ENCODE results near the gene SETBP1.

The SETBP1 gene

GRCh38 chr18:45049578-45050319 is 369.1 kb downstream of the SETBP1 start:
- no peak for DNase-seq

GRCh38 chr18:45050712-45051601 is 370.3 kb downstream of the SETBP1 start:
- peak; percentile 9 for DNase-seq

- DNase-seq: no peak
These were observed 373.9 kb downstream of the SETBP1 start for GRCh38 chr18:45054636-45055035.

GRCh38 chr18:45055811-45056210 is 375.1 kb downstream of the SETBP1 start:
- no peak for DNase-seq

GRCh38 chr18:45056926-45057325 is 376.2 kb downstream of the SETBP1 start:
- no peak for DNase-seq

GRCh38 chr18:45057955-45058600 is 377.4 kb downstream of the SETBP1 start:
- DNase-seq: no peak

GRCh38 chr18:45059695-45060094 is 379.0 kb downstream of the SETBP1 start:
- DNase-seq: no peak

GRCh38 chr18:45060102-45060501 is 379.4 kb downstream of the SETBP1 start:
- no peak for DNase-seq

GRCh38 chr18:45061359-45061758 is 380.7 kb downstream of the SETBP1 start:
- no peak for DNase-seq

- no peak for DNase-seq
These were observed 382.8 kb downstream of the SETBP1 start for GRCh38 chr18:45063246-45064038.

GRCh38 chr18:45066210-45066609 is 385.5 kb downstream of the SETBP1 start:
- no peak for DNase-seq

- no peak for DNase-seq
These were observed 386.2 kb downstream of the SETBP1 start for GRCh38 chr18:45066886-45067285.

GRCh38 chr18:45068400-45069094 is 387.9 kb downstream of the SETBP1 start:
- no peak for DNase-seq

- no peak for DNase-seq
These were observed 388.9 kb downstream of the SETBP1 start for GRCh38 chr18:45069546-45069945.

GRCh38 chr18:45071956-45072355 is 391.3 kb downstream of the SETBP1 start:
- DNase-seq: no peak

GRCh38 chr18:45073556-45073955 is 392.9 kb downstream of the SETBP1 start:
- no peak for DNase-seq

GRCh38 chr18:45081566-45082181 is 401.0 kb downstream of the SETBP1 start:
- DNase-seq: no peak

GRCh38 chr18:45083226-45083855 is 402.7 kb downstream of the SETBP1 start:
- no peak for DNase-seq

GRCh38 chr18:45084206-45084605 is 403.5 kb downstream of the SETBP1 start:
- no peak for DNase-seq

GRCh38 chr18:45085916-45086624 is 405.4 kb downstream of the SETBP1 start:
- DNase-seq: no peak

Data from HCEC 1CT (cell line).